ENCODE measurements around the gene FLNB.

The FLNB gene

DNA sequence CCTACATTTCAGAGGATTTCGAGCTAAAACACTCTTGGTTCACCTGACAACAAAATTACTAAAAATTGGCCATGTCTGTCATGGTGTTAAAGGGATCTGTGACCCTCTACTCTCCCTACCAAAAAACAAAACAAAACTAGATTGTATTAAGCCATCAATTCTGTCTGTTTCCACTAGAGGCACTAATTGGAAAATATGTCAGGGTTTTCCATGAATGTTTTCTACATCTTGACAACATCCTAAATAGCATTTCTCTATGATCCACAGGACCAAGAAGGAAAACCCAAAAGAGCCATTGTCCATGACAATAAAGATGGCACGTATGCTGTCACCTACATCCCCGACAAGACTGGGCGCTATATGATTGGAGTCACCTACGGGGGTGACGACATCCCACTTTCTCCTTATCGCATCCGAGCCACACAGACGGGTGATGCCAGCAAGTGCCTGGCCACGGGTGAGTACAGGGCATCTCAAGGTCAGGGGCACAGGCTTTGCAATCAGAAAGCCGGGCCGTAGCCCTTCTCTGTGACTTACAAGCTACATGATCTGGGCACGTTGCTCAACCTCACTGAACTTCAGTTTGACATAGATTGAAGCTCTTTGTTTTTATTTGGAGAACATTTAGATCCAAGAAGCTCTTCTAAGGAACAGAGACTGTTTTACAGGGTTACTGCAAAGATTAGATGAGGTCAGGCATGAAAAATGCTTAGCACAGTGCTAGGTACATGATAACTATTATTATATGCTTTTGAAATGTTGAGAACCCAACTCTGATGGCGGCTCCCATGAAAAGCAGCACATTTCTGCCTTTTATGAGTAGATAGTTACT is 127.7 kb downstream of the FLNB start:
- no peak for DNase-seq (ENCODE audit: low read depth in 2 of 2)

DNA sequence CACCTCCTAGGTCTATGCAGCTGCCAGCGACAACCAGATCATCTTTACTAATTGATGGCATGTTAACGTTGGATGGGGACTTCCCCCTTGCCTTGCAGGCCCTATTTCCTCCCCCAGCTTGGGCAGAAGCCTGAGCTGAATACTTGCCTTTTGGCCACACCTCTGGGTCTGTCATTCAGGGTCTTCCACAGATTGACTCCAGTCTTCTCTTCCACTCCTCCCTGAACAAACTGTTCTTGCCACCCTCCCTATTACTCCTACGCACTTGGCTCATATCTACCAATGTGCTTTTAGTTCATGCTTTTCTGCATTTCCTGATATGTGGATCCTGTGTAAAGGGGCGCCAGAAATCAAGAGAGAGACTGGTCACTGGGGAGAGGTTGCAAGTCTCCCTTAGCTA is 129.1 kb downstream of the FLNB start:
- DNase-seq (ENCODE audit: low read depth in 2 of 2), result no peak

DNA sequence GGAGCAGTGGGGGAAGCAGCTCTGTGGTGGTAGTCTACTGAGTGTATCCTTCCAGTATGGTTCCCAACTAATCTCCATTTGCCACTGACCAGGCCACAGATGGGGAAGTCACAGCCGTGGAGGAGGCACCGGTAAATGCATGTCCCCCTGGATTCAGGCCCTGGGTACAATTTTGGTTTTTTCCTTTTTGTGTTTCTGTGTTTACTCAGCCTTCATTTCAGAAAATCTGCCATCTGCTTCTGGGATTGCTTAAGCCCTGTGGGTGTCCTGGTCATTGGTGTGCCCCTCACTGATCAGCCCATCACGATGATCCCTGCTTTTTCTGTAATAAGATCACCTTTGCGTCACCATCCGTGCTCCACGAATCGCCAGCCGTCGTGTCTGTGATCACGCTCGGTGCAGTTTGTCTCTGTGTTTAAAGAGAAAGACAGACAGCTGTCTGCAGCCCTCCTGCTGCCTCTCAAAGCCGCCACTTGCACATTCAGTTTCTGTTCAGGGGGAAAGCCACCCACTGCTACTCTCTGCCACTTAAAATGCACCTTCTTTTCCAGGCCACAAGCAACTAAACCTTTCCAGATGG is 133.6 kb downstream of the FLNB start:
- no peak for DNase-seq (ENCODE audit: low read depth in 2 of 2)

DNA sequence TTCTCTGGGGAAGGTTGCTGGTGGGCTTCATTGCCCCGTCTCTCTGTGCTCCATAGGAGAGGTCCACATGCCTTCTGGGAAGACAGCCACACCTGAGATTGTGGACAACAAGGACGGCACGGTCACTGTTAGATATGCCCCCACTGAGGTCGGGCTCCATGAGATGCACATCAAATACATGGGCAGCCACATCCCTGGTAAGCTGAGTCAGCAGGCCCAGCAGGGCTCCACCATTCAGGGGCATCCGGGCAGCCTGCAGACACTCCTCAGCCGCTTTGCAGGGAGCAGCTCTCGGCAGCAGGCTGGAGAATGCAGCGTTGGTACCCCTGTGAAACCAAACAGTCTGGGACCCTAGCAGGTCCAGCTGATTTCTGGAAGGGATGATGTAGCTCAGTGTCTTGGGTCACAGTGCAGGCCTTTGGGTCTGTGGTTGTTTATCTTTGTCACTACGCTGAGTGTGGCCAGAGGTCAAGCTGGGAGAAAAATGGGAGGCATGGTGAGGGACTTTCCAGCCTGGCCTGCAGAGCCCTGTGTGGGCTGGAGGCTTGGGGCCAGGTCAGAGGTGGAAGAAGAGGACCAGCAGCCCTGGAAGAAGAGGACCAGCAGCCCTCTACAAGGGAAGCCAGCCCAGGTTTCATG is 135.3 kb downstream of the FLNB start:
- no peak for DNase-seq (ENCODE audit: low read depth in 2 of 2)

DNA sequence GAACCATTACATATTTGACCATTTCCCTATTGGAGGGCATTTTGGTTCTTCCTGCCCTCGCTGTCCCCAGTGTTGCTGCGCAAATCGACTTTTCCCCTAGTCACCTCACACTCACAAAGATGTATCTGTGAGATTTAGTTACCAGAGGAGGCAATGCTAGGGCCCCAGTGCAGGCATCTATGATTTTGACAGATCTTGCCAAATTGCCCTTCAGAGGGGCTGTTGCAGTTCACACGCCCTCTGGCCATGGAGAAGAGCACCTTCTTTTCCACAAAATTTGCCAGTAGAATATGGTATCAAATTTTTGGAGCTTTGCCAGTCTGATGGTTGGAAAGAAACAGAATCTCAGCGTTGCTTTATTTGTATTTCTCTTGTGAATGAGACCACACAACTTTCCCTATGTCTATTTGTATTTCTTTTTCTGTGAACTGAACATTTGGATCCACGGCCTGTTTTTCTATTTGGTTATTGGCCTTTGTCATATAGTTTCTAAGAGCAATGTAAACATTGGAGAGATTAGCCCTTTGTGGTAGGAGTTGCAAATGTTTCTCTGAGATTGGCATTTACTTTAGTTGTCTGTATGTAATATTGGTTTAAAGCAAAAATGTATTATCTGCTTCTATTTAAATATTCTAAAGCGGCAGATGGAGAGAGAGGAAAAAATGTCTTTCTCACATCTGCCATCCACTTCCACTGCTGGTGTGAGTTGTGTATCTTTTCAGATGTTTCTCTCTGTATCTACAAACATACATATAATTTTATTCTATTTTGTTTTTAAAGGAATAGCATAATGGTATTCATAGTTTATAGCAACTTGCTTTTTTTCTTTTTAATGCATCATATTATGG is 136.5 kb downstream of the FLNB start:
- DNase-seq (ENCODE audit: low read depth in 2 of 2), result no peak

DNA sequence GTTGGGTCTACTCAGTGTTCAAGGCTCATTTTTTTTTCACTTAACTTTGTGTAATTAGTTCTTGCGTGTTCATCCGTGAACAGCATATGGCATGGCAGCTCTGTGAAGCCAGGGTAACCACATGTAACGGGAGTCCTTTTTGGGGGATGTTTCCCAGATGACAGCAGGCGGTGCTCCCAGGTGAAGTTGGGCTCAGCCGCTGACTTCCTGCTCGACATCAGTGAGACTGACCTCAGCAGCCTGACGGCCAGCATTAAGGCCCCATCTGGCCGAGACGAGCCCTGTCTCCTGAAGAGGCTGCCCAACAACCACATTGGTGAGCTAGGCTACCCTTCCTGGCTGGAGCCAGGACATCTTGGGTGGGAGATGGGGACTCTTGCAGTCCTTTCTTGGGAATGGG is 139.8 kb downstream of the FLNB start:
- DNase-seq (ENCODE audit: low read depth in 2 of 2), result no peak

DNA sequence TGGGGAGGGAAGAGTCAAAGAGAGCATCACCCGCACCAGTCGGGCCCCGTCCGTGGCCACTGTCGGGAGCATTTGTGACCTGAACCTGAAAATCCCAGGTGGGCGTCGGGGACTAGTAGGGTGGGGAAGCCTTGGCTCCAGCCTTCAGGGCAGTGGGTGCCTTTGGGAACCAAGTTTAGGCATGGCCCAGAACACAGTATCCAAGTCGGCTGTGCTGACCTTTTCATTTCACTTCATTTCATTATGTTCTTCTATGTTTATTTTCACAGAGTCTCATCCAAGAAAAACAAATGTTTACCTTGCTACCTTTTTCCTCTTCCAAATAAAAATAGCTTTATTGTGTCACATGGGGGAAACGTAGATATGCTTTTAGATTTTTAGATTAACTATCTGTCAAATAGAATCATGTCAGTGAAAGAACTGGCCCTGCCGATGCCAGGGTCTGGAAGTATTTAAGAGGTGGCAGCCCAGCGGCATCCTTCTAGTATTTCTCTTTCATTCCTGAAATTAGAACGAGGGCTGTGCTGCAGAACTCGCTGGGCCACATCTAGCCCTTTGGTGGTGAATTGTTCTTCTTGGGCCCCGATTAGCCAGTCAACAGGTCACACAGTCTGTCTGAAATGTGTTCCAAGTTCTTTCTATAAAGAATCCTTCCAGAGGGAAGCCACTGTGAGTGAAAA is 142.0 kb downstream of the FLNB start:
- DNase-seq (ENCODE audit: low read depth in 2 of 2), result no peak

DNA sequence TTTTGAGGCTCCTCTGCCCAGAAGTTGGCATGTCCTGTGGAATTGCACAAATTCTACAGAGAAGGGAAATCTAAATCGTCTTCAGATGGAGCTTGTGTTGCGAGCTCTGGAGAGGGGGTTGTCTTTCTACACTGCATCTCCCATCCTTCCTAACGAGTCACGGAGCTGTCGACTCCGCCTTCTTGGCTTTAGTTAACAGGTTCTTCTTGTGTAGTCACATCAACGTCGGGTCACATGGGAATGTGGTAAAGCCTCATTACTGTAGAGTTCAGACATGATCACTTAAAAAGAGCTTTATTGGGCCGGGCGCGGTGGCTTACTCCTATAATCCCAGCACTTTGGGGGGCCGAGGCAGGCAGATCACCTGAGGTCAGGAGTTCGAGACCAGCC is 142.6 kb downstream of the FLNB start:
- no peak for DNase-seq (ENCODE audit: low read depth in 2 of 2)

DNA sequence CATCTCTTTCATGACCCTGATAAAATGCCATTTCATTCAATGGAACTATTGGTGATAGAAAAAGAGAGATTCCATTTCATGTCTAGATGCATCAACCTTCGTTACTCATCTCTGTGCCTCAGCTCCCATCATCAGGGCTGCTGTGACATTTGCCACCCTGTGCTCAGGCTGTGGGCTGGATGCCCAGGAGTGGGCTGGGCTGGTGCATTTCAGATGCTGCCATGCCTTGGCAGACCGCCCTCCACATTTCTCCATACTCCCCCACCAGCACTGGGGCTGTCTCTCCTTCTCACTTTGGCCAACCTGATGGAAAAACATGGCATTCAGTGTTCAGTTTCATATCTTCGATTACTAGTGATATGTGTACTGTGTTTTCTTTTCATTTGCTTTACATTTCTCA is 143.4 kb downstream of the FLNB start:
- DNase-seq (ENCODE audit: low read depth in 2 of 2), result no peak

DNA sequence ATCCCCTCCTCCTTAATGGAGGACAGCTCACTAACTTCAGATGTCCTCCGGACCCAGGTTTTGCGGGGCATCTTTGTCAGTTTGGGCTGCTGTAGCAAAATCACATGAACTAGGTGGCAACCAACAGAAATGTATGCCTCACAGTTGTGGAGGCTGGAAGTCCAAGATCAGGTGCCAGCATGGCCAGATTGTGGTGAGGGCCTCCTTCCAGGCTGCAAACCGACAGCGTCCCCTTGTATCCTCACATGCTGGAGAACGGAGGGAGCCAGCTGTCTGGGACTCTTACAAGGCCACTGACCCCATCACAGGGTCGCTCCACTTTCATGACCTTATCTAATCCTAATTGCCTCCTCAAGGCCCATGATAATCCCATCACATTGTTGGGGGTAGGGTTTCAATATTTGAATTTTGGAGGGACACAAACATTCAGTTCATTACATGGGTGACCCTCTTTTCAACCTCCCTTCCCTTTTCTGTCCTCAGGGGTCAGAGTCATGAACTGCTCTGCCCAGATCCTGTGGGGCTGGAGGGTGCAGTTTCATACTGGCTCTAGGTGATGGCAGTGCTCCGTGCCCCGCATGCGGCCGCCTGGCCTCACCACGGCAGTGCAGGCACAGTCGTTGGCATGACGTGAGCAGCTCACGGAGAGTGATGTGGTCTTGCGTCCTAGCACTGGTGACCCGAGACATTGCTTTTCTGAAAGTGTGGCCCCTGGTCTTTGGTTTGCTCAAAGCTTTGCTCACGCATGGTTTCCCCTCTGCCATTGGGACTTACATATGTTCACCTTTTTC is 144.2 kb downstream of the FLNB start:
- no peak for DNase-seq (ENCODE audit: low read depth in 2 of 2)

DNA sequence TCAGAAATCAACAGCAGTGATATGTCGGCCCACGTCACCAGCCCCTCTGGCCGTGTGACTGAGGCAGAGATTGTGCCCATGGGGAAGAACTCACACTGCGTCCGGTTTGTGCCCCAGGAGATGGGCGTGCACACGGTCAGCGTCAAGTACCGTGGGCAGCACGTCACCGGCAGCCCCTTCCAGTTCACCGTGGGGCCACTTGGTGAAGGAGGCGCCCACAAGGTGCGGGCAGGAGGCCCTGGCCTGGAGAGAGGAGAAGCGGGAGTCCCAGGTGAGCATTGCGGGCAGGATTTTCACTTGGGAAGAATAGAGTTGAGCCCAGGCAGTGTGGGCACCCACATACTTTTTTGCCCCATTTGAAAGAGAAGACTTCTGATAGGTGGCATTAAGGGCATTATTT is 145.1 kb downstream of the FLNB start:
- no peak for DNase-seq (ENCODE audit: low read depth in 2 of 2)

DNA sequence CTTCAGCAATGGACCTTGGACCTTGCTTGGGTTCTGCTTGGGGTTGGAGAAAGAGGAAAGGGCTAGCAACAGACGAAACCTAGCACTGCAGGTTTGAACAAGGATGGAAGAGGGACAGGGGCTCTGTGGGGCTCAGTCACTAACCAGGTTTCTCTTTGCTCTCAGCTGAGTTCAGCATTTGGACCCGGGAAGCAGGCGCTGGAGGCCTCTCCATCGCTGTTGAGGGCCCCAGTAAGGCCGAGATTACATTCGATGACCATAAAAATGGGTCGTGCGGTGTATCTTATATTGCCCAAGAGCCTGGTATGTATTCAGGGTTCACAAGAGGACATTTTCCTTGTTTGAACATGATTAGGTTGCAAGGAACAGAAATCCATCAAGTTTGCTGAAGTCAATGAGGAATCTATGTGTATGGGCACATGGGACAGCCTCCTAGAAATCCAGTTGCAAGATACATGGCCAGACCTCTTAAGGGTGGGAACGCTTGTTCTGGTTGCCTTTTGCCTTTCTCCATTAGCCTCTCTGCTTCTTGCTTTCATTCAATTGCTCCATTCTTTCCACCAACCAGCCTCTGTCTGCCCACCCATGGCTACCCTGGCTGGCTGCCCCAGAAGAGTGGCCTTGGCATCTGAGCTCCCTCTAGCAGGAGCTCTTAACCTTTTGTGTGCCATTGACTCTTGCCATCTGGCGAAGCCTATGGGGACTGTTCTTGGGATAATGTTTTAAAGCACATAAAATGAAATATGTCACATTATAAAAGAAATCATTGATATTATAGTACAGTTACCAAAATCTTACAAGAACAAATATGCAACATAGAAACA is 146.6 kb downstream of the FLNB start:
- no peak for DNase-seq (ENCODE audit: low read depth in 2 of 2)

DNA sequence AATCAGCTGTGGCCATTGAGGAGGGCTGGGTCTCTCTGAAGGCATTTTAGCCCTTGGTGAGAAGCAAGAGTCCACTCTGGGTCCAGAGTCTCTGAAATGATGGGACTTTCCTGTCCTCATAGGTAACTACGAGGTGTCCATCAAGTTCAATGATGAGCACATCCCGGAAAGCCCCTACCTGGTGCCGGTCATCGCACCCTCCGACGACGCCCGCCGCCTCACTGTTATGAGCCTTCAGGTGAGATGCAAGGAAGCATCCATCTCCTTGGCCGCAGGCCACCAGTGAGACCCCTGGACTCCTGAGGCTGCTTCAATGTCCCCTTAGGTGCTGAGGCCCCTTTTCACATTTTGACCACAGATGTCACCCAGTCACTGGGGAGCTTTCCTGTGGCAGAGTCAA is 147.6 kb downstream of the FLNB start:
- no peak for DNase-seq (ENCODE audit: low read depth in 2 of 2)

DNA sequence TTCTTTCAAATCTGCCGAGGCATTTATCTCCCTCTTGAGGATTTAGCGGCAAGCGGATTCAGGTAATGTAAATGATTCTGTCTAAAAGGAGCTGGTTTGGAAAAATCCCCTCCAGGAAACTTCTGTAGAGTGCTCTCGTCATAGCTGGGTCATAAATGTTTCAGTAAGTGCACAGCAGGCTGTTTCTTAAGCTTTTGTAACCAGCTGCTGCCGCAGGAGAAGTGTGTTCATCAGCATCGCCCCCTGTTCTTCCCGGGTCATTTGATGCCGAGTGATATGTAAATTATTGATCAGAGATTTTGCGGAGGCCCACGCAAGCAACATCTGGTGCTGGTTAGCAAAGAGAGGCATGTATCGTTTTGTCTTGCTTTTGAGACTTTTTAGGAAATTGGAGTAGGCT is 149.5 kb downstream of the FLNB start:
- DNase-seq (ENCODE audit: low read depth in 2 of 2), result no peak

DNA sequence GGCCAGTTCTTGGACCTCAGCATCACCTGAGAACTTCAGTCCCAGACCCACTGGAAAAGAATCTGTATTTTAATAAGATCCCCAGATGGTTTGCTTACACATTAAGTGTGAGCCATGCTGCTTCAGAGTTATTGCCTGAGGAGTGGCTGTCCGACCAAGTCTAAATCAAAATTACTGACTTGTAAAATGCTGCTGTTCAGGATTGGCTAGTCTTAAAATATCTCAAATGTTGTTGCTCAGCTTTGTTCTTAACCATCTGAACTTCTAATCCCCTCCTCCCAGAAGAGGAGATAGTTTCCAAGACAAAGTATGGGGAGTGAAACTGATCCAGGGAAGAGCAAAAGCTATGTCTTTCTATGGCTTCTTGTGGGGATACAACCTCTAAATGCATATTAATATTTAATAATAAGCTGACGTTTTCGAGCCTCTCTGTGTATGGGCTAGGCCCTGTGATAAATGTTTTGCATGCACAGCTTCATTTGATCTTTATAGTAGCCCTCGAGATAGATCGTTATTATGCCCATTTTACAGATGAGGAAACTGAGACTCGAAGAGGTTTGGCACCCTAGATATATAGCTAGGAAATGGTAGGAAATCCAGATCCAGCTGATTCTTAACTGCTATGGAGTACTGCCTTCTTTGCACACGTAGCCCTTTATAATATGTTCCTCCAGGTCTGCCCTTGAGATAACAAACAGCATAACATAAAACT is 150.4 kb downstream of the FLNB start:
- DNase-seq (ENCODE audit: low read depth in 2 of 2), result no peak

DNA sequence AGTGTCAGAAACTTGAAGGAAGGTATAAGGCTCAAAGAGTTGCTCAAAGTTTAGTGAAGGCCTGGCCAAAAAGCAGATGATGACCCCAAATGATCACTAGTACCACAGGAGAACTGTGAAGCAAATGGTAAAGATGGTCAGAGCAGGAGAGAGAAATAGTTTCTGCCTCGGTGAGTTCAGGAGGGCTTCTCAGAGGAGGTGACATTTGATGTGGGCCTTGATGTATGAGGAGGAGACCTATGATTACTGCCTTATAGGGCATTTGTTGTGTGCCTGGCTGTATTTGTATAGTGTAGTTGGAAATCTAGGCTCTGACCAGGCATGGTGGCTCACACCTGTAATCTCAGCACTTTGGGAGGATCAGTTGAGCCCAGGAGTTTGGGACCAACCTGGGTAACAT is 152.2 kb downstream of the FLNB start:
- DNase-seq (ENCODE audit: low read depth in 2 of 2), result no peak

DNA sequence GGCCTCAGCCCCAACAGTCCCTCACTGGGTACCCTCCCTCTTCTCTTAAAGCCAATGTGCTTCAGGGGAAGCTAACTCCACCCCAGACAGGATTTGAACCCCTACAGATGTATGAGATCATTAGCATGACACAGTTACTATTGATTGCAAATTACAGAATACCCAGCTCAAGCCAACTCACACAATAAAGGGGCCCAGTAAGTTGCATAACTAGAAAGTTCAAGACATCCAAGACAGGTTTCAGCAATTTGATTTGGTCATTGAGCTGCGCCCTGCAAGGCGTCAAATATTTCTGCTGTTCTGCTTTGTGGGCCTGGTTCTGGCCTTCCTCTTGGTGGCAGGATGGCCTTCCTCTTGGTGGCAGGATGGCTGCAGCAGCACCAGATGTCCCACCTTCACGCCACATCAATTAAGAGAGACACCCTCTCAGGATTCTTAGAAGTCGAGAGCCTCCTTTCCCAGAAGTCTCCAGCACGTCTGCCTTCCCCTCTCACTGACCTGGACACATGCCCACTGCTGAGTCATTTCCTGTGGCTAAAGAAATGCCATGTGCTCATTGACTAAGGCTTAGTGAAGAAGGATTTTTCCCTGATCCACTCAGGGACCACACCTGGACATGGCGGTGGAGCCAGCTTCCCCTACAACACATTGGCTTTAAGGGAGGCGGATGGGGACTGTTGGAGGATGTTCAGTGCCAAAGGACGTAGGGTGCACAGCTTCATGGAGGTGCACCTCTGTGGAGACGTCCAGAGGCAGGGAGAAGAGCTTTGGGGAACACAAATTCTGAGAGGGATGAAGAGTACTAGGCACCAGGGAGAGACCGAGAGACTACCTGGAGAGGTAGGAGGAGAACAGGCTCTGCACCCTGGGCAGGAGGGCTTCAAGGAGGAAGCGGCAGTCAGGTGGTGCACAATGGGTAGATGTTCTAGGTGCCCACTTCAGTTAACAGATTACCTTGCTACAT is 153.5 kb downstream of the FLNB start:
- no peak for DNase-seq (ENCODE audit: low read depth in 2 of 2)

DNA sequence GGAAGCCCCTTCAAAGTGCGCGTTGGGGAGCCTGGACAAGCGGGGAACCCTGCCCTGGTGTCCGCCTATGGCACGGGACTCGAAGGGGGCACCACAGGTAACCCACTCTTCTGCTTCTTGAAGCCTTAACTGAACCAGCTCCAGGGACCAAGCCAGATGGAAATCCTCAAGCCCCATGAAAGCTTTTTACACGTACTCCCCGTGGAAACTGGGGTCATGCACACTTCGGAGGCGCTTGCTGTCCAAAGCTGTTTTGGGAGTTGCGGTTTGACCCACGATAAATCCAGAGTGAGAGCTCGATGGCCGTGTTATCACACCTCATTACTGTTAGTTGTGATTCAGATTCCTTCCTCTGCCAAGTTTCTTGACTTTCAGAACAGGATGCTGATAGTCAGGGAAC is 155.0 kb downstream of the FLNB start:
- no peak for DNase-seq (ENCODE audit: low read depth in 2 of 2)
